SH-SY5Y (cell line): ENCODE measurements around the gene FBXL16.

Experiments
- GATA2 ChIP-seq: IDR thresholded peaks from 2 replicates; pipeline ENCODE4 v1.6.1; 2011; ENCODE audit warnings: mild to moderate bottlenecking, low read depth, low read length
- GATA3 ChIP-seq: IDR thresholded peaks from 2 replicates; pipeline ENCODE4 v1.6.1; 2011; ENCODE audit warnings: low read depth, mild to moderate bottlenecking, low read length, moderate library complexity

DNA sequence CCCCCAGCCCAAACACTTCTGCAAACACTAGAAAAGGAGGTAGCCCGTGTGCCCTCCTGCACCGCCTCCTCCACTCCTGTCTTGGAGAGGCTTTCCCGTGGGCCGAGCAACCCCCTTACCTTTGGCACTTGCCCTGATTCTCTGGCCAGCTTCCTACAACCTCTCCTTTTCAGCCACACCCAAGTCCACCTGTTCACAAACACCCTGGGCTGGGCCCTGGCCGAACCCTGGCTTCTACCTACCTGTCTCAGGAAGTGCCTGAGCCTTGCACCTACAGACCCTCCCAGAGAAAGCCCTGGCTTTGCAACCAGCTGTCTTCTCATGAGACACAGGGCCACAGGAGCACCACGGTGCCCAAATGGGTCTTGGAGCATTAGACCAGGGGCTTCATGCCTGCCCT lies 13.3 kb upstream of the FBXL16 start:
- no peak for TF ChIP-seq GATA2
- no peak for TF ChIP-seq GATA3
